ENCODE measurements around the gene SRI.

Gene SRI

DNA sequence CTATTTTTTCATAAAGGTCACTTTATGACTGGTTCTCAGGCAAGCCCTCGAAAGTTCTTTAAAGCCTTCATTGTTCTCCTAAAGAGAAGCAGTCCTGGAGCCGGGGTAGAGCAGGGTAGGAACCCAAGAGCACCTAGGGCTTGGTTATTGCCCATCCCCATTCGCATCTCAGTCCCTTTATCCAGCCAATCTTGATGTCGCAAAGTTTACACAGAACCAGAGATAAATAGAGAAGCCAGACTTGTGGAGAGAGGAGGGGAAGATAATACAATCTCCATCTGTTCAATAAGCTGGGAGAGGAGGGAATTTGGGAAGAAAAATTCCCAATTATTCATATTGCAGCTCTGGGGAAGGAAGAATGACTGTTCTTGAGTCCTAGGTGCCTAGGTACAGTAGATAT is 6.4 kb upstream of the SRI start:
- no peak overlapping the region for H3K9ac ChIP-seq (ENCODE audit: low read length in 5 of 5)
- no peaks in the 10 kb centered on the region for H3K9me3 ChIP-seq (ENCODE audit: control insufficient read depth in 5 of 5, low read length in 5 of 5)
- no peaks in the 10 kb centered on the region for H3K27me3 ChIP-seq (ENCODE audit: control insufficient read depth in 5 of 5, insufficient read depth in 4 of 5, low read length in 5 of 5)
- H3K4me3 ChIP-seq (ENCODE audit: low read depth in 1 of 5, low read length in 5 of 5), result no peak overlapping the region
- no peaks in the 10 kb centered on the region for H3K36me3 ChIP-seq (ENCODE audit: control insufficient read depth in 5 of 5, insufficient read depth in 5 of 5, low read length in 5 of 5)
- H3K27ac ChIP-seq (ENCODE audit: low read depth, low read length), result no peak overlapping the region
- H3K4me1 ChIP-seq (ENCODE audit: control insufficient read depth in 5 of 5, insufficient read depth in 5 of 5, low read length in 5 of 5), result peaks cover 0 to 8% (median 3%) of the 10 kb centered on the region in 5 donors

DNA sequence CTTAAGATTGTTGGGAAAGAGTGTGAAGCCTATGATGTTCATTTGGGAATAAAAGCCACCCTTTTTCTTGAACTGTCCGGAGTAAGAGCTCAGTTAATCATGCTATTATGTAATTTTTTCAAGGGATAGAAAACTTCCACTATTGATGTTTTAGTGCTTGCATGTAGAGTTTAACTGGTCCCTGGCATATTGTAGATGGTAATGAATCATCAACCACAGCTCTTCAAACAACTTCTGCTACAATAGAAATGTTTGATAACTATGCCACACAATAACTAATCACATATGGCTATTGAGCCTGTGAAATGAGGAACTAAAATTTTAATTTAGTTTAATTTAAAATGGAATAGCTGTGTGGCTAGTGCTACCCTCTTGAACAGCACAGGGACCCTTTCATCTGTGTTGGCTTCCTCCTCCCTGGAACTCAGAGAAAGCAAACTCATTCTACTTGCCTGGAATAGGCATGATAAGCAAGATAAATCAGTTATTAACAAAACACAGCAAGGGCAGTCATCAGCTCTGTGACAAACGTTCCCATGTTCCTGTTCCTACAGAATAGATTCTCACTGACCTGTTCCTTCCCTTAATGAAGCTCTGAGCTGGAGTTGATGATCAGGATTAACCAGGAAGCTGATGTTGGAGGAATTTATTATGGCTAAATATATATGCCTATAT is 4.9 kb upstream of the SRI start:
- Histone ChIP-seq H3K4me1 (ENCODE audit: control insufficient read depth in 5 of 5, insufficient read depth in 5 of 5, low read length in 5 of 5) (peaks cover 0 to 11% (median 10%) of the 10 kb centered on the region in 5 donors), H3K4me3 (ENCODE audit: low read depth in 1 of 5, low read length in 5 of 5) (no peak overlapping the region), H3K9me3 (ENCODE audit: control insufficient read depth in 5 of 5, low read length in 5 of 5) (no peaks in the 10 kb centered on the region), H3K36me3 (ENCODE audit: control insufficient read depth in 5 of 5, insufficient read depth in 5 of 5, low read length in 5 of 5) (no peaks in the 10 kb centered on the region), H3K9ac (ENCODE audit: low read length in 5 of 5) (no peak overlapping the region), H3K27me3 (ENCODE audit: control insufficient read depth in 5 of 5, insufficient read depth in 4 of 5, low read length in 5 of 5) (no peaks in the 10 kb centered on the region), H3K27ac (ENCODE audit: low read depth, low read length) (no peak overlapping the region)

DNA sequence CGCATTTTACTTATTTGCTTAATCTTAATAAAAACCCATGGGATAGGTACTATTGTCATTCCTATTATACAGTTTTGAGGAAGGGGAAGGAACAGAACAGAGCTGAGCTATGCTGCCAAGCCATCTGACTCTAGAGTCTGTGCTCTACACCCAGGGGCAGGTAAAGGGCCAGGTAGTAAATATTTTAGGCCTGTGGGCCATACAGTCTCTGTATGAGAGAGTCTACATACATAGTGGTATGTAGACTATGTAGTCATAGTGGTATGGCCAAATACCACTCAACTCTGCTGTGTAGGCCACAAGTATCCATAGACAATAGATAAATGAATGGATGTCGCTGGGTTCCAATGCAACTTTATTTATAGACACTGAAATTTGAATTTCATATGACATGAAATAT is 3.4 kb upstream of the SRI start:
- H3K27ac ChIP-seq (ENCODE audit: low read depth, low read length), result no peak overlapping the region
- H3K4me3 ChIP-seq (ENCODE audit: low read depth in 1 of 5, low read length in 5 of 5), result no peak overlapping the region
- peaks cover 0 to 21% (median 20%) of the 10 kb centered on the region in 5 donors for H3K4me1 ChIP-seq (ENCODE audit: control insufficient read depth in 5 of 5, insufficient read depth in 5 of 5, low read length in 5 of 5)
- no peak overlapping the region for H3K9ac ChIP-seq (ENCODE audit: low read length in 5 of 5)
- H3K9me3 ChIP-seq (ENCODE audit: control insufficient read depth in 5 of 5, low read length in 5 of 5), result no peaks in the 10 kb centered on the region
- H3K27me3 ChIP-seq (ENCODE audit: control insufficient read depth in 5 of 5, insufficient read depth in 4 of 5, low read length in 5 of 5), result no peaks in the 10 kb centered on the region
- H3K36me3 ChIP-seq (ENCODE audit: control insufficient read depth in 5 of 5, insufficient read depth in 5 of 5, low read length in 5 of 5), result no peaks in the 10 kb centered on the region

DNA sequence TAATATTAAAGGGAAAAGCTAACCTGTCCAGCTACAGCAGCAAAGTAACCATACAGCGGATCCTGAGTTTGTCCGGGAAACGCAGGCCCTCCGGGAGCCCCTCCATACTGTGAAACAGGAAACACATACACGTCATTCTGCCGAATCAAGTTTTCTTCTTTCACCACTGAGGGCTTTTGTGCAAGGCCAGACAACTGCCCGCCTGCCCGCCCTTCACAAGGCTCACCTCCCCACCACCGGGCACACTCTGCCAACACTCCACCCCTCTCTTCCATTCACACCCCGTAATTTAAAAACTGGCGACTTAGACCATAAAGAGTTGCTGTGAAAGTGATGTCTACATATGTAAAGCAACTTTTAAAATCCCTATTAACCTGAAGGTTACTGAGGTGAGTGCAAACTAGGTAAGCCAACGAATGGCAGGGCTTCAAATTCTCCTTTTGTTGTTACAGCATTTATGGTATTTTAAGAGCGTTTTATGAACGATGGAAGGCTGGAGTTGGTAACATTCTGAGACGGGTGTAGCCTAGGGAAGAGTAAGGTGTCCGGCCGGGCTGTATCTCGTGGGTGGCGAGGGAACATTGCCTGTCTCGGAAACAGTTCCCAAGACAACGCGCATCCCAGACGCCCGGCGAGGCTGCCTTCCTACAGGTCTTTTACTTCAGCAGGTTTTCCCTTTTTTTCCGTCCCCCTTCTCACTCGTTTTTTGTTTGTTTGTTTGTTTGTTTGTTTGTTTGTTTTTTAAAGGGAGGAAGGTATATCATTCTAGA is 817 bp downstream of the SRI start:
- H3K9me3 ChIP-seq (ENCODE audit: control insufficient read depth in 5 of 5, low read length in 5 of 5), result no peaks in the 10 kb centered on the region
- H3K27me3 ChIP-seq (ENCODE audit: control insufficient read depth in 5 of 5, insufficient read depth in 4 of 5, low read length in 5 of 5), result no peaks in the 10 kb centered on the region
- peaks cover 9 to 25% (median 19%) of the 10 kb centered on the region in 5 donors for H3K36me3 ChIP-seq (ENCODE audit: control insufficient read depth in 5 of 5, insufficient read depth in 5 of 5, low read length in 5 of 5)
- H3K4me1 ChIP-seq (ENCODE audit: control insufficient read depth in 5 of 5, insufficient read depth in 5 of 5, low read length in 5 of 5), result peaks cover 0 to 27% (median 25%) of the 10 kb centered on the region in 5 donors
- peak overlapping the region; percentile 98 for H3K27ac ChIP-seq (ENCODE audit: low read depth, low read length)
- peak overlapping the region; percentile 3 to 92 (median 87) for H3K9ac ChIP-seq (ENCODE audit: low read length in 5 of 5)
- H3K4me3 ChIP-seq (ENCODE audit: low read depth in 1 of 5, low read length in 5 of 5), result peak overlapping the region; percentile 83 to 93 (median 90)

DNA sequence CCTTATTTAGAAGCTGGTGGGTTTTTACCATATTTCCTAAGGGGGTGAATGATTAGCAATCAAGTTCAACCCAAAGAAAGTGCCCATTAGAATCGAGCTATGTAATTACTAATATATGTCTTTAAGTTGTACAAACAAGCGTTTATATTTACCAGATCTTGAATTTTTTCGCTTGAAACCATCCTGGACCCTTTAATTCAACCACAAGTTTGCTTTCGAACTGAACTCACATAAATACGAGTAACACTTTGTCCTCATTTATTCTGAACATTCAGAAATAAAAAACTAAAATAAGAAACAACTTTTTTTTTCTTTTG is 1.5 kb downstream of the SRI start:
- Histone ChIP-seq H3K4me1 (ENCODE audit: control insufficient read depth in 5 of 5, insufficient read depth in 5 of 5, low read length in 5 of 5) (peaks cover 0 to 27% (median 25%) of the 10 kb centered on the region in 5 donors), H3K36me3 (ENCODE audit: control insufficient read depth in 5 of 5, insufficient read depth in 5 of 5, low read length in 5 of 5) (peaks cover 13 to 29% (median 22%) of the 10 kb centered on the region in 5 donors), H3K4me3 (ENCODE audit: low read depth in 1 of 5, low read length in 5 of 5) (peak overlapping the region; percentile 83 to 93 (median 90)), H3K9me3 (ENCODE audit: control insufficient read depth in 5 of 5, low read length in 5 of 5) (no peaks in the 10 kb centered on the region), H3K27ac (ENCODE audit: low read depth, low read length) (peak overlapping the region; percentile 98), H3K9ac (ENCODE audit: low read length in 5 of 5) (peak overlapping the region; percentile 3 to 92 (median 87)), H3K27me3 (ENCODE audit: control insufficient read depth in 5 of 5, insufficient read depth in 4 of 5, low read length in 5 of 5) (no peaks in the 10 kb centered on the region)

DNA sequence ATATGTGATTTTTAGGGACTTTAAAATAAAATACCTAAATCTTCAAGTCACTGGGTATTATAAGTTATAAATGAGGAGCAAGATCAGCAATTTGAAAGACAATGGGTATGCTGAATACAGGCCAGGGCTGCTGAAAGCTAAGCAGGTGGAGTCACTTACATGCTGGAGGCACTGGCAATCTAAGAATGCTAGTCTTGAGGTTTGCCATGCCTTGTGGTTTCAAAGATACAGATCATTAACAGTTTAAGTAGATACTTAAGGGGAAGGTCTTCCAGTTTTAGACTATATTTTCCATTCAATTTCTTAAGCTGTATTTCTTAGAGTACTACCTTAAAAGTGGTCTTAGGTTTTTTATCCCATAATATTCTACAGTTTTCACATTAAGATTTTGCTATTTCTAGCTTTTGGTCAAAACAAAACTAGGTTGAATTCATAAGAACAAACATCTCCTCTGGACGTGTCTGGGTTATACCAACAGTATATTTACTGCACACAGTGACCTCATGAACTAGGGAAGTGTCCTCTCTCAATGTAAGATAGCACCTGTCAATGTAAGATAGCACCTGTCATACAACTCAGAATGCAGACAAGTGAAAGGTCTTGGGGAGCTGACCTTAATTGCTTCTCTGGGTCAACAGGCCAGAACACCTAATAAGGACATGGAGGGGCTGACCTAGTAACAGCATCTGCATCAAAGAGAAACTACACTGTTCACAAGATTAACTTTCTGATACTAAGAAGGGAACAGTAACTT is 2.0 kb downstream of the SRI start:
- no peaks in the 10 kb centered on the region for H3K9me3 ChIP-seq (ENCODE audit: control insufficient read depth in 5 of 5, low read length in 5 of 5)
- peak overlapping the region in 4 of 5 donors; percentile 4 to 93 (median 90) for H3K4me3 ChIP-seq (ENCODE audit: low read depth in 1 of 5, low read length in 5 of 5)
- H3K9ac ChIP-seq (ENCODE audit: low read length in 5 of 5), result peak overlapping the region in 3 of 5 donors; percentile 3 to 92 (median 87)
- H3K36me3 ChIP-seq (ENCODE audit: control insufficient read depth in 5 of 5, insufficient read depth in 5 of 5, low read length in 5 of 5), result peaks cover 16 to 34% (median 24%) of the 10 kb centered on the region in 5 donors
- peak overlapping the region; percentile 98 for H3K27ac ChIP-seq (ENCODE audit: low read depth, low read length)
- H3K27me3 ChIP-seq (ENCODE audit: control insufficient read depth in 5 of 5, insufficient read depth in 4 of 5, low read length in 5 of 5), result no peaks in the 10 kb centered on the region
- peaks cover 0 to 27% (median 25%) of the 10 kb centered on the region in 5 donors for H3K4me1 ChIP-seq (ENCODE audit: control insufficient read depth in 5 of 5, insufficient read depth in 5 of 5, low read length in 5 of 5)

DNA sequence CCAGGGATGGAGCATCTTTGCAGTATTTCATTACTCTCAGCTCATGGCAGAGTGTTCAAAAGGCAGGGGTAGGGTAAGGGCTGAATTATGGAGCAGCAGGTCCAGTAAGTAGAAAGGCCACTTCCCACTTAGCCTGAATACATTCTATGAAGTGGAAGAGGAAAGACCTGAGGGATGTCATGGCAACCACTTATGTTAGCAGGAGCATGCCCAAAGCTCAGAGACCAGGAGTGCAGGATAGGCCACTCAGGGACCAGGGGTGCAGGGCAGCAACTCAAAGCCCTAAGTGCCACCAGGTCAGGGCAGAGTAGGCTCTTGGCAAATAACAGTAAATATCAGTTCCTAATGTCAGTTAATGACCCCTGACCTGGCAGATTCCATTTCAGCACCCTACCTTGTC is 3.6 kb downstream of the SRI start:
- H3K27ac ChIP-seq (ENCODE audit: low read depth, low read length), result no peak overlapping the region
- no peaks in the 10 kb centered on the region for H3K9me3 ChIP-seq (ENCODE audit: control insufficient read depth in 5 of 5, low read length in 5 of 5)
- H3K4me1 ChIP-seq (ENCODE audit: control insufficient read depth in 5 of 5, insufficient read depth in 5 of 5, low read length in 5 of 5), result peaks cover 0 to 25% (median 25%) of the 10 kb centered on the region in 5 donors
- H3K4me3 ChIP-seq (ENCODE audit: low read depth in 1 of 5, low read length in 5 of 5), result no peak overlapping the region
- H3K9ac ChIP-seq (ENCODE audit: low read length in 5 of 5), result no peak overlapping the region
- H3K27me3 ChIP-seq (ENCODE audit: control insufficient read depth in 5 of 5, insufficient read depth in 4 of 5, low read length in 5 of 5), result no peaks in the 10 kb centered on the region
- H3K36me3 ChIP-seq (ENCODE audit: control insufficient read depth in 5 of 5, insufficient read depth in 5 of 5, low read length in 5 of 5), result peaks cover 28 to 50% (median 31%) of the 10 kb centered on the region in 5 donors

DNA sequence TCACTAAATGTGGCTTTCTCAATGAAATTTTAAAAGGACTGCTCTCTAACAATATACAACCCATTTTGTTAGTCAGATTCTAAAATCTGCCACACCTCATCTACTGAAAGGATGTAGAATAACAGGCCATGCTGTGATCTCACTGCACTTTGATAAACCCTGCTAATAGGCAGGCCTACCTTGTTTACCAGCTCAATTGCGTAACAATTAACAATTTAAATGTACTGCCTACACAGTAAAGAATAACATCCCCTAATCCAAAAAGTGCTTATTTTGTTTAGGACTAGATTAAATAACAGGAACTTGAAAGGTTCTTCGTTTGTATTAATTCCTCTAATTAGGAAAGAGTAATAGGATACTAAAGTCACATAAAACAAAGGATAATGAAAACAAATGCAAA is 4.5 kb downstream of the SRI start:
- Histone ChIP-seq H3K27ac (ENCODE audit: low read depth, low read length) (no peak overlapping the region), H3K4me1 (ENCODE audit: control insufficient read depth in 5 of 5, insufficient read depth in 5 of 5, low read length in 5 of 5) (peaks cover 0 to 20% (median 17%) of the 10 kb centered on the region in 5 donors), H3K9me3 (ENCODE audit: control insufficient read depth in 5 of 5, low read length in 5 of 5) (no peaks in the 10 kb centered on the region), H3K9ac (ENCODE audit: low read length in 5 of 5) (no peak overlapping the region), H3K36me3 (ENCODE audit: control insufficient read depth in 5 of 5, insufficient read depth in 5 of 5, low read length in 5 of 5) (peaks cover 30 to 53% (median 32%) of the 10 kb centered on the region in 5 donors), H3K4me3 (ENCODE audit: low read depth in 1 of 5, low read length in 5 of 5) (no peak overlapping the region), H3K27me3 (ENCODE audit: control insufficient read depth in 5 of 5, insufficient read depth in 4 of 5, low read length in 5 of 5) (no peaks in the 10 kb centered on the region)

DNA sequence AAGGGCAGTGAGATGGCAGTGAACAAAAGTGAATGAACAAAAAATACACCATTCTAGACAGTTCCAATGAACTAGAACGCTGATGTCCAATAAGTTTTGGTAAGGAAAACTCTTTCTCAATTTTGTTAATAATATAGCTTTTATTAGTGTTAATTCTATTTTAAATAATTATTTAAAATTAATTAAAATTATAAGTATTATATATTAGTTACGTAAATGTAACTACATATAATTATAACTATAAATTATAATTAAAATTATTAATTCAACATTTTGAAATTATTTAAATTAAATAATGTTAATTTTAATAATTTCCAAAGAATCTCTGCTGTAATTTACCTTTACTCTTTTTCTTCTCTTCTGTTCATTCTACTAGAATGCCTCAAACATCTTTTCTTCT is 5.4 kb downstream of the SRI start:
- Histone ChIP-seq H3K27me3 (ENCODE audit: control insufficient read depth in 5 of 5, insufficient read depth in 4 of 5, low read length in 5 of 5) (no peaks in the 10 kb centered on the region), H3K4me1 (ENCODE audit: control insufficient read depth in 5 of 5, insufficient read depth in 5 of 5, low read length in 5 of 5) (peaks cover 0 to 20% (median 17%) of the 10 kb centered on the region in 5 donors), H3K9ac (ENCODE audit: low read length in 5 of 5) (no peak overlapping the region), H3K36me3 (ENCODE audit: control insufficient read depth in 5 of 5, insufficient read depth in 5 of 5, low read length in 5 of 5) (peaks cover 34 to 62% (median 40%) of the 10 kb centered on the region in 5 donors), H3K4me3 (ENCODE audit: low read depth in 1 of 5, low read length in 5 of 5) (no peak overlapping the region), H3K9me3 (ENCODE audit: control insufficient read depth in 5 of 5, low read length in 5 of 5) (no peaks in the 10 kb centered on the region), H3K27ac (ENCODE audit: low read depth, low read length) (no peak overlapping the region)

DNA sequence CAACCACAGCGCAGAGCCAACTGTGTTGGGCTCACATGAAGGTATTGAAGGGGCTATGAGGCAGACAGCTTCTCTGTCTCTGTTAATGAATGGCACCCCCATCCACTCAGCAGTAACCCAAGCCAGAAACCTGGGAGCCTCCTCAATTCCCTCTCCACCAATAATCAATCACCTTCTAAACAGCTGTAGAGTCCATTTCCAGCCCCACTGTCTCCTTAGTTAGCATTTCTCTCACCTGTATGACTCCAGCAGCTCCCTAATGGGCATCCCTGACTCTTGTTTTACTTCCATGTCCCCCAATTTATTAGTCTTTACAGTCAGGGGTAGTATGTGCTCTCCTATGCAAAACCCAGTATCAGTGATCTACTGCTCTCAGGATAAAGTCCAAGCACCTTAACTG is 6.9 kb downstream of the SRI start:
- Histone ChIP-seq H3K4me3 (ENCODE audit: low read depth in 1 of 5, low read length in 5 of 5) (no peak overlapping the region), H3K27me3 (ENCODE audit: control insufficient read depth in 5 of 5, insufficient read depth in 4 of 5, low read length in 5 of 5) (no peaks in the 10 kb centered on the region), H3K9me3 (ENCODE audit: control insufficient read depth in 5 of 5, low read length in 5 of 5) (no peaks in the 10 kb centered on the region), H3K4me1 (ENCODE audit: control insufficient read depth in 5 of 5, insufficient read depth in 5 of 5, low read length in 5 of 5) (peaks cover 0 to 6% (median 4%) of the 10 kb centered on the region in 5 donors), H3K9ac (ENCODE audit: low read length in 5 of 5) (no peak overlapping the region), H3K27ac (ENCODE audit: low read depth, low read length) (no peak overlapping the region), H3K36me3 (ENCODE audit: control insufficient read depth in 5 of 5, insufficient read depth in 5 of 5, low read length in 5 of 5) (peaks cover 48 to 77% (median 54%) of the 10 kb centered on the region in 5 donors)

All from subcutaneous abdominal adipose tissue (tissue), 5 donors.